Heart left ventricle (tissue), 13 donors: ENCODE results near the gene CAT.

Experiments
- POLR2A ChIP-seq, 2 donors: fragments of 450-650 bp; IDR thresholded peaks; one replicate each; pipeline ENCODE4 v1.6.1; 2017; ENCODE audit warnings: antibody characterized with exemption in 2 of 2, mild to moderate bottlenecking in 2 of 2, moderate library complexity in 2 of 2
- TF ChIP-seq, protein P1 (sequence below), 12 donors: fragments of 200-600 bp; sonication (generic) in 4 of 12; IDR thresholded peaks; one replicate each; pipeline versions ENCODE4 v1.5.0 to v1.8.0; 2018 to 2022; ENCODE audit warnings: antibody characterized with exemption in 12 of 12, mild to moderate bottlenecking in 5 of 12
- donor health status: ischemic (EF 13 %, LVEDD 7.1; RV severe dilation, severe dysfunction).
- donor health status: DM: no; HTN: yes; CAD: no.
- donor health status: DM: no; HTN: no; CAD: no.
- donor health status: ischemic (EF 25% LVEDD 6.9; RV normal size, moderate dysfunction).
- donor health status: ischemic (EF 25% LVEDD 5.7; RV mildly dilated, moderate dysfunction).
- donor health status: ischemic (EF 35%, LVEDD 5.7; RV mildly dilated, moderate dysfunction).
- donor health status: nonischemic (EF 11% LVEDD 7.7; RV severe dilation, severe dysfunction).
- donor health status: DM: yes; HTN: yes; CAD: no.
- donor health status: PGD.
- donor health status: ischemic (EF 29% LVEDD 5.4; RV normal size, mild dysfunction).
- donor health status: nonischemic (EF 23%, LVEDD 6.1; RV moderate dilation, normal function).

DNA sequence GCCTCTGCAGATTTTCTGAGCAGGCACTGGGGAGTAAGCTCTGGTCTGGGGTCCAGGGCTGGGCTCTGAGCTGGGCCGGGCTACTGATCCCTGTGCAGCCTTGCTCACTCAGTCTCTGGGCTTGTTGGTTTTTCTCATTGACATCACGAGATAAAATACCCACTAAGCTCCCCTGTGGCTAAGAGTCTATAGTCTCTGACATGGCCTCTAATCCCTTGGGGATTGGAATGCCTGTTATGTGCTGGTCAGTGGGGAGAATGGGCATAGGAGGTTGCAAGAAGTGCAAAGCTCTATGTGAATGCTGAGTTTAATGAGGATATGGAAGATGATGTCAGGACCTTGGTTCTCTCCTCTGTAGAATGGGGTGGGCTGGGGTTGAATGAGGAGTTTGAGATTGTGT is 51.6 kb downstream of the CAT start:
- TF ChIP-seq, protein P1, sequence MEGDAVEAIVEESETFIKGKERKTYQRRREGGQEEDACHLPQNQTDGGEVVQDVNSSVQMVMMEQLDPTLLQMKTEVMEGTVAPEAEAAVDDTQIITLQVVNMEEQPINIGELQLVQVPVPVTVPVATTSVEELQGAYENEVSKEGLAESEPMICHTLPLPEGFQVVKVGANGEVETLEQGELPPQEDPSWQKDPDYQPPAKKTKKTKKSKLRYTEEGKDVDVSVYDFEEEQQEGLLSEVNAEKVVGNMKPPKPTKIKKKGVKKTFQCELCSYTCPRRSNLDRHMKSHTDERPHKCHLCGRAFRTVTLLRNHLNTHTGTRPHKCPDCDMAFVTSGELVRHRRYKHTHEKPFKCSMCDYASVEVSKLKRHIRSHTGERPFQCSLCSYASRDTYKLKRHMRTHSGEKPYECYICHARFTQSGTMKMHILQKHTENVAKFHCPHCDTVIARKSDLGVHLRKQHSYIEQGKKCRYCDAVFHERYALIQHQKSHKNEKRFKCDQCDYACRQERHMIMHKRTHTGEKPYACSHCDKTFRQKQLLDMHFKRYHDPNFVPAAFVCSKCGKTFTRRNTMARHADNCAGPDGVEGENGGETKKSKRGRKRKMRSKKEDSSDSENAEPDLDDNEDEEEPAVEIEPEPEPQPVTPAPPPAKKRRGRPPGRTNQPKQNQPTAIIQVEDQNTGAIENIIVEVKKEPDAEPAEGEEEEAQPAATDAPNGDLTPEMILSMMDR (IDR thresholded peaks at IDR 0.05), result no peak
- TF ChIP-seq POLR2A (IDR thresholded peaks at IDR 0.05), result no peak
